Parietal lobe (tissue), 1 donor: ENCODE results near the gene EEF1E1. TPM values are rescaled to one million over a fixed set of nuclear protein-coding genes. Genes with fewer than 3 reads are reported as not detected.

Source experiments
- total RNA-seq: library from RNA; depleted of rRNA; stranded (reverse); fragments of >200 nt; gene quantifications from one replicate; pipeline ENCODE4 v1.2.3, GENCODE V29; 2014

Gene EEF1E1
- total RNA-seq, result 22.2 TPM

GRCh38 chr6:8102122-8102958 lies at the start of gene EEF1E1:
Gene EEF1E1, minus strand, starts transcription at chr6:8102548. Its CDS starts 27 bp downstream, at chr6:8102521.

GRCh38 chr6:8063761-8064637 lies 38.3 kb downstream of the EEF1E1 start, which contains the start of gene BLOC1S5:
Gene BLOC1S5, minus strand, starts transcription at chr6:8064389. Its CDS starts 13 bp downstream, at chr6:8064376.

Other genes with a start within 250 kb of the EEF1E1 start
- 31.9 TPM for gene TXNDC5, start 191.8 kb downstream of the EEF1E1 start, total RNA-seq
- gene BLOC1S5, start 38.2 kb downstream of the EEF1E1 start, total RNA-seq, result 19.7 TPM